Coronary artery (tissue), 2 donors: ENCODE data around the gene CA12.

ENCODE experiments used
- DNase-seq: peaks from one replicate; pipeline ENCODE4 v3.0.0-alpha.2; 2017; ENCODE audit warnings: low spot score
- H3K27ac ChIP-seq, 2 donors: fragments of 200-600 bp; sonication (generic); one replicate each; pipeline ENCODE4 v1.5.1; 2016 to 2019
- H3K4me3 ChIP-seq: fragments of 200-600 bp; sonication (generic); 2 replicates; pipeline ENCODE4 v1.5.1; 2016; ENCODE audit warnings: mild to moderate bottlenecking, moderate library complexity
- CTCF ChIP-seq: fragments of 200-600 bp; sonication (generic); IDR thresholded peaks from one replicate; pipeline ENCODE4 v1.5.1; 2019; ENCODE audit warnings: antibody characterized with exemption

CA12 gene

GRCh38 chr15:63402498-63403253 lies 21.0 kb upstream of the CA12 start:
- DNase-seq, result no peak
- peak; percentile 42 for TF ChIP-seq CTCF
- H3K4me3 ChIP-seq, result no peak overlapping the region
- H3K27ac ChIP-seq, result no peak overlapping the region

- no peak overlapping the region for H3K4me3 ChIP-seq
- DNase-seq, result no peak
- no peak for TF ChIP-seq CTCF
- no peak overlapping the region for H3K27ac ChIP-seq
Measured at GRCh38 chr15:63401714-63402497, 20.3 kb upstream of the CA12 start.

GRCh38 chr15:63401078-63401477 lies 19.4 kb upstream of the CA12 start:
- DNase-seq, result no peak
- H3K27ac ChIP-seq, result no peak overlapping the region
- TF ChIP-seq CTCF, result no peak
- H3K4me3 ChIP-seq, result no peak overlapping the region

GRCh38 chr15:63398456-63398855 lies 16.8 kb upstream of the CA12 start:
- Histone ChIP-seq H3K4me3 (no peak overlapping the region), H3K27ac (no peak overlapping the region)
- TF ChIP-seq CTCF, result no peak
- DNase-seq, result no peak

GRCh38 chr15:63396152-63396928 lies 14.7 kb upstream of the CA12 start:
- H3K27ac ChIP-seq, result no peak overlapping the region
- no peak for TF ChIP-seq CTCF
- no peak overlapping the region for H3K4me3 ChIP-seq
- DNase-seq, result peak; percentile 9

GRCh38 chr15:63395730-63396151 lies 14.1 kb upstream of the CA12 start:
- Histone ChIP-seq H3K4me3 (no peak overlapping the region), H3K27ac (no peak overlapping the region)
- DNase-seq, result no peak
- TF ChIP-seq CTCF, result no peak
